ENCODE data around the gene RTL9.
"Not testable (repeated sequence)": the region's sequence is repeated elsewhere in the genome, so short reads cannot be mapped to it uniquely, and the experiment has no call there.

Gene RTL9

DNA sequence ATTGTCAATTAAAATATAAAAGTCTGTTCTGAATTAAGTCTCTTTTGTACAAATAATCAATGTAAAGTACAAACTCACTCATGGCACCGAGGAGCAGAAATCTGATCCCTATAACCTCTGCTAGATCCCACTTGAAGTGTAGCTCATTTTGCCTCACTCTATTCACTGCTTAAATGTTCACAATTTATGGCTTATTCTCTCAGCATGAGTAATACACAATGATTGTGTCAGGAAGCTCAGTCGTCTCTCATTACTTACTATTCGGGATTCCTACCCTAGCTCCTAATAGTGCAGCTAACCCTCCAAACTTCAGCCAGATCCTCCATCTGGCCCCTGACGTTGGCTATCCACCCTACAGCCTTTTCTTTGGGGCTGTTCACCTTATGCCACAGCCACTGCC lies 36.0 kb upstream of the RTL9 start:
- no peaks in the 10 kb centered on the region for H3K27me3 Mint-ChIP-seq
- H3K36me3 Mint-ChIP-seq = no peaks in the 10 kb centered on the region
- peaks cover 4% of the 10 kb centered on the region for H3K4me1 Mint-ChIP-seq
- no peak overlapping the region for H3K4me3 Mint-ChIP-seq
- no peak overlapping the region for H3K27ac Mint-ChIP-seq
- no peak for ATAC-seq (ENCODE audit: low read depth)
- DNase-seq (ENCODE audit: low spot score in 2 of 2) = no peak
- H3K9me3 Mint-ChIP-seq = peaks cover 2% of the 10 kb centered on the region

DNA sequence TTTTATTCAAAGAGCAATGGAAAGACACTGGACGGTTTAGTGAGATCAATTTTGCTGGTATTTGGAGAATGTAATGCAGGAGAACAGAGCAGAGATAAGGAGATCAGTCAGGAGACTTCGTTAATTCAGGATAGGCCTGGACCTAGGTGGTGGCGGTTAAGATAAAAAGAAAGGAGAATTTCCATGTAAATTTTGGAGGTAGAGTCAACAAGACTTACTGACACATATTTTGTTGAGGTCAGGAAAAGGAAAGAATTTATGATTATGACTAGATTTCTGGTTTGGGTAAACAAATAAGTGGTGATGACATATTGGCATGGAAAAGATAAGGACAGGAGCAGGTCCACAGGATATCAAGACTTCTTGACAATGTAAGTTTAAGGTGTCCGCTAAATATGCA lies 31.9 kb upstream of the RTL9 start:
- Mint-ChIP-seq H3K27ac (no peak overlapping the region), H3K36me3 (no peaks in the 10 kb centered on the region), H3K4me3 (no peak overlapping the region), H3K9me3 (peaks cover 2% of the 10 kb centered on the region), H3K27me3 (no peaks in the 10 kb centered on the region), H3K4me1 (peaks cover 4% of the 10 kb centered on the region)
- ATAC-seq (ENCODE audit: low read depth) (no peak), DNase-seq (ENCODE audit: low spot score in 2 of 2) (no peak)

DNA sequence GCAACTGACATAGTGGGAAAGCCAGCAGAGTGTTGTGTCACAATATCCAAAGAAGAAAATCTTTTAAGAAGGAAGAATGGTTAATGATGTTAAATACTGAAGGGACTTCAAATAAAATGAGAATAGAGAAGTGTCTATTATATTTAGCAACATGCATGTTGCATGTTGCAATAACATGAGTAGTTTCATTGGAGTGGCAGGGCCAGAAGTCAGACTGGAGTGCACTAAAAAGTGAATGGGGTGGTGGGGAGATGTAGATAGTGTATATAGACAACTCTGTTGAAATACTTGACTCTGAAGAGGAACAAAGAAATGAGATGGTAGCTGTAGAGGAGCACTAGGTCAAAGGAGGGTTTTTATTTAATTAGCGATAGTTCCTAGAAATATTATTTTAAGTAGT lies 31.3 kb upstream of the RTL9 start:
- no peaks in the 10 kb centered on the region for H3K27me3 Mint-ChIP-seq
- H3K36me3 Mint-ChIP-seq = no peaks in the 10 kb centered on the region
- no peak for ATAC-seq (ENCODE audit: low read depth)
- H3K9me3 Mint-ChIP-seq = peaks cover 2% of the 10 kb centered on the region
- DNase-seq (ENCODE audit: low spot score in 2 of 2) = no peak
- no peaks in the 10 kb centered on the region for H3K4me1 Mint-ChIP-seq
- no peak overlapping the region for H3K27ac Mint-ChIP-seq
- no peak overlapping the region for H3K4me3 Mint-ChIP-seq

DNA sequence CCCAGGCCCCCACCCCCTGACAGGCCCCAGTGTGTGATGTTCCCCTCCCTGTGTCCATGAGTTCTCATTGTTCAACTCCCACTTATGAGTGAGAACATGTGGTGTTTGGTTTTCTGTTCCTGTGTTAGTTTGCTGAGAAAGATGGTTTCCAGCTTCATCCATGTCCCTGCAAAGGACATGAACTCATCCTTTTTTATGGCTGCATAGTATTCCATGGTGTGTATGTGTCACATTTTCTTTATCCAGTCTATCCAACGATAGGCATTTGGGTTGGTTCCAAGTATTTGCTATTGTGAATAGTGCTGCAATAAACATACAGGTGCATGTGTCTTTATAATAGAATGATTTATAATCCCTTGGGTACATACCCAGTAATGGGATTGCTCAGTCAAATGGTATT lies 30.0 kb upstream of the RTL9 start:
- not testable (repeated sequence) for DNase-seq (ENCODE audit: low spot score in 2 of 2); H3K27me3 Mint-ChIP-seq; H3K27ac Mint-ChIP-seq; H3K4me1 Mint-ChIP-seq; ATAC-seq (ENCODE audit: low read depth); H3K9me3 Mint-ChIP-seq; H3K36me3 Mint-ChIP-seq; H3K4me3 Mint-ChIP-seq

DNA sequence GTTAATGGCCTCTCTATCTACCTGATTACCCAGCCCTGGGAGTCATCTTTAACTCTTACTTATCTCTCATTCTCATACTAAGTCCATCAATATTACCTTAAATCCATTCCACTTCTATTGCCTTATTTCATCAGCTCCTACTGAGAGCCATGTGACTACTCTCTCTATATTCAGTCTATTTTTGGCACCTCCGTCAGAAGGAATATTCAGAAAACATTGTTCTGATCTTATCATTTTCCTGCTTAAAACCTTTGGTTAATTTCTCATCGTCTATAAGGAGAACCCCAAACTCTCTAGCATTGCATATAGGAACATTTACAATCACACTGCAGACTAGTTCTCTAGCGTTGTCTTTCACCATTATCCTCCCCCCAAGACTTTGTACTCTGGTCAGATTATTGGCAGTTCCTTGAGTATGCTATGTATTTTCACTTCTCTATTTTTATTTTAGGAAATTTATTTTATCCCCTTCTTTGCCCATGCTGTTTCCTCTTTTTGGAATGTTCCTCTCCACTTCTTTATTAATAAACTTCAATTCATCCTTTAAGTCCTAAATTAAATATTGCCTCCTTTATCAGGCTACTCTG lies 27.1 kb upstream of the RTL9 start:
- ATAC-seq (ENCODE audit: low read depth) (no peak), DNase-seq (ENCODE audit: low spot score in 2 of 2) (no peak)
- H3K27me3 Mint-ChIP-seq = no peaks in the 10 kb centered on the region
- no peak overlapping the region for H3K27ac Mint-ChIP-seq
- H3K9me3 Mint-ChIP-seq = no peaks in the 10 kb centered on the region
- no peaks in the 10 kb centered on the region for H3K4me1 Mint-ChIP-seq
- H3K36me3 Mint-ChIP-seq = no peaks in the 10 kb centered on the region
- H3K4me3 Mint-ChIP-seq = no peak overlapping the region

DNA sequence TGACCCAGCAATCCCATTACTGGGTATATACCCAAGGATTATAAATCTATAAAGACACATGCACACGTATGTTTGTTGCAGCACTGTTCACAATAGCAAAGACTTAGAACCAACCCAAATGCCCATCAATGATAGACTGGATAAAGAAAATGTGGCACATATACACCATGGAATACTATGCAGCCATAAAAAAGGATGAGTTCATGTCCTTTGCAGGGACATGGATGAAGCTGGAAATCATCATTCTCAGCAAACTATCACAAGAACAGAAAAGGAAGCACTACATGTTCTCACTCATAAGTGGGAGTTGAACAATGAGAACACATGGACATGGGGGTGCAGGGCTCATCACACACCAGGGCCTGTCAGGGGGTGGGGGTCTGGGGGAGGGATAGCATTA lies 25.2 kb upstream of the RTL9 start:
- H3K27me3 Mint-ChIP-seq; H3K4me3 Mint-ChIP-seq; ATAC-seq (ENCODE audit: low read depth): not testable (repeated sequence)

DNA sequence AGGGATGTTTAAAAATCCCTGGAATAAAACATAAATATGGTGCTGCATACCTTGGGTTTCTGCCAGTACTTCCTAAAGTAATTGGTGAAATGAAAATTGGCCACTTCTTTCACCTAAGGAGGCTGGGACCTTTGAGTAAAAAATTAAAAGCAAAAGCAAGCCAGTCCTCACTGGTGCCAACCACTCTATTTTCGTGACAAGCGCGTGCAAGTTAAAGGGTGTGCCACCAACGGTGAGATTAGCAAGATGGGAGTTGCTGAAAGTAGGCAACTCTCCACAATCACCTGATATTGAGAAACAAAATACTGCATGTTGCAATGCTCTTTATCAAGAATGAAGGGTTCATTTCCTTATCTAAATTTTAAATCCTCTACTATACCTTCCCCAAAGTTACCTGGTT lies 19.7 kb upstream of the RTL9 start:
- H3K9me3 Mint-ChIP-seq = no peaks in the 10 kb centered on the region
- H3K27ac Mint-ChIP-seq = no peak overlapping the region
- no peaks in the 10 kb centered on the region for H3K4me1 Mint-ChIP-seq
- no peak for DNase-seq (ENCODE audit: low spot score in 2 of 2)
- no peak overlapping the region for H3K4me3 Mint-ChIP-seq
- no peaks in the 10 kb centered on the region for H3K36me3 Mint-ChIP-seq
- no peak for ATAC-seq (ENCODE audit: low read depth)
- H3K27me3 Mint-ChIP-seq = no peaks in the 10 kb centered on the region

More for the DNA sequence above, 25.2 kb upstream of the RTL9 start:
- DNase-seq (ENCODE audit: low spot score in 2 of 2); H3K4me1 Mint-ChIP-seq; H3K9me3 Mint-ChIP-seq; H3K27ac Mint-ChIP-seq; H3K36me3 Mint-ChIP-seq: not testable (repeated sequence)

DNA sequence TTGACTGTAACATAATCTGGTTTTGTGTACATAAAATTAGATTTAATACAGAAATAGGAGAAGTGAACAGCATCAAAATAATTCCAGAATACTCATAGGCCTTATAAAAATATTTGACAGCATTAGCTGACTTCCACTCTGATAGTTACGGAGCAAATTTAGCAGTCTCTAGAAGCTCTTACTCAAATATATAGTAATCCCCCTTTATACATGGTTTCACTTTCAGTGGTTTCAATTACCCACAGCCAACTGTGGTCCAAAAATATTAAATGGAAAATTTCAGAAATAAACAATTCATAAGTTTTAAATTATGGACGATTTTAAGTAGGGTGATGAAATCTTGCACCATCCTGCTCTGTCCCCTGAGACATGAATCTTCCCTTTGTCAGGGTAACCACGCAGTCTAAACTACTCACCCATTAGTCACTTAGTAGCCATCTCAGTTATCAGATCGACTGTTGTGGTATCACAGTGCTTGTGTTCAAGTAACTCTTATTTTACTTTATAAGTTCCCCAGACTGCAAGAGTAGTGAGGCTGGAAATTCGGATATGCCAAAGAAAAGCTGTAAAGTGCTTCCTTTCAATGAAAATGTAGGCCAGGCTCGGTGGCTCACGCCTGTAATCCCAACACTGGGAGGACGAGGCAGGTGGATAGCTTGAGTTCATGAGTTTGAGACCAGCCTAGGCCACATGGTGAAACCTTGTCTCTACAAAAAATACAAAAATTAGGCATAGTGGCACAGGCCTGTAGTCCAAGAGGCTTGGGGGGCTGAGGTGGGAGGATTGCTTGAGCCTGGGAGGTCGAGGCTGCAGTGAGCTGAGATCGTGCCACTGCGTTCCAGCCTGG lies 17.2 kb upstream of the RTL9 start:
- DNase-seq (ENCODE audit: low spot score in 2 of 2) = no peak
- no peaks in the 10 kb centered on the region for H3K27me3 Mint-ChIP-seq
- no peaks in the 10 kb centered on the region for H3K4me1 Mint-ChIP-seq
- no peak for ATAC-seq (ENCODE audit: low read depth)
- no peak overlapping the region for H3K27ac Mint-ChIP-seq
- H3K4me3 Mint-ChIP-seq = no peak overlapping the region
- no peaks in the 10 kb centered on the region for H3K9me3 Mint-ChIP-seq
- H3K36me3 Mint-ChIP-seq = no peaks in the 10 kb centered on the region

DNA sequence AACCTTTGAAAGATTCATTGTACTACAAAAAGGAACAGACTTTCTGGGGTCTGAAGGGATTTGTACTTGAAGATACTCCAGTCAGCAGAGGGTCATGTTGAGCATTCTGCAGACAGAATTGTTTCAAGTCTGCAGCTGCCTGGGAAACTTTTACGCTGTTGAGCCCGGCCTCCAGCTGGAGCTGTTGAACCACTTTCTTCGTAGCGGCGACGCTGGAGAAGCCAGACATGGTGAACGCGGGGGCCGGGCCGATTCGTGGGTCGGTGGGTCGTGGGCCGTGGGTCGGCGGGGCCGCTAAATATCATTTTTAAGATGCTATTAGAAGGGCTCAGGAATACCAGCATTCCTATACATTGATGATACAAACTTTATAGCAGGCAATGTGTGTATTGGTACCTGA lies 12.0 kb upstream of the RTL9 start:
- no peak overlapping the region for H3K4me3 Mint-ChIP-seq
- no peaks in the 10 kb centered on the region for H3K27me3 Mint-ChIP-seq
- H3K9me3 Mint-ChIP-seq = no peaks in the 10 kb centered on the region
- H3K27ac Mint-ChIP-seq = no peak overlapping the region
- ATAC-seq (ENCODE audit: low read depth) = no peak
- no peaks in the 10 kb centered on the region for H3K4me1 Mint-ChIP-seq
- no peak for DNase-seq (ENCODE audit: low spot score in 2 of 2)
- H3K36me3 Mint-ChIP-seq = no peaks in the 10 kb centered on the region

DNA sequence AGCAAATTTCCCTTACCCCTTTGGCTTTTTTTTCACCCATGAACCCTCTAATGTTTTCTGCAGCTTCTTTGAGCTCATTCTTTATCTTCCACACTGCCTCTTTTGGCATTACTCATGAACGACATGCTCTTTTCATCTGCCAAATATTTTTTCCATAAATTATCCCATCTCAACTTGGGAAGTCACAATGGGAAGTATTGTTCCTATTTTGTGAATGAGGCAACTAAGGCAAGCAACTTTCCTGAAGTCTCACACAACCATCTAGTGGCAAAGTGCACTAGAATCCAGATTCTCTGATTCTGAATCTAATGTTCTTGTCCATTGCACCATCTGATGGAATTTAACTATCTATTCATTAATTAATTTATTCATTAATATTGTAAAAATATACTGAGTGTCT lies 625 bp downstream of the RTL9 start:
- DNase-seq (ENCODE audit: low spot score in 2 of 2) (no peak), ATAC-seq (ENCODE audit: low read depth) (no peak)
- peaks cover 2% of the 10 kb centered on the region for H3K27me3 Mint-ChIP-seq
- no peaks in the 10 kb centered on the region for H3K9me3 Mint-ChIP-seq
- no peak overlapping the region for H3K4me3 Mint-ChIP-seq
- H3K36me3 Mint-ChIP-seq = no peaks in the 10 kb centered on the region
- H3K4me1 Mint-ChIP-seq = no peaks in the 10 kb centered on the region
- H3K27ac Mint-ChIP-seq = no peak overlapping the region

DNA sequence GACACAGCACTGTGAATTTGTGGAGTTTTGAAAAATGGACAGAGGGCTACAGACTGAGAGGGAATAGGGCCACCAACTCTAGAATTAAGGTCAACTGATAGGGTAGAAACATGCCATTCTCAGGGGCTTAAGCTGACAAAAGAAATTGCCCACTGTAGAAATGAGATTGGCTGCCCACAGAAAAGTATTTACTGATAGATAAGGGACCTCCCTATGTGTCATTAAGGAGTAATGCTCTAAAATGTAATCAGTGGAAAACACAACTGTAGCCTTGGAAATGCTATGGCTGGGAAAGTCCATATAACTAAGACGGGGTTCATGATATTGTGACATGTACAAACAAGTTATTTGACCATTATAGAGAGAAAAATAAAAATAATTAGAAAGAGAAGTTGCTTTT lies 4.6 kb downstream of the RTL9 start:
- no peak for ATAC-seq (ENCODE audit: low read depth)
- Mint-ChIP-seq H3K36me3 (no peaks in the 10 kb centered on the region), H3K4me1 (no peaks in the 10 kb centered on the region), H3K27ac (no peak overlapping the region), H3K4me3 (no peak overlapping the region), H3K27me3 (no peaks in the 10 kb centered on the region), H3K9me3 (no peaks in the 10 kb centered on the region)
- no peak for DNase-seq (ENCODE audit: low spot score in 2 of 2)

DNA sequence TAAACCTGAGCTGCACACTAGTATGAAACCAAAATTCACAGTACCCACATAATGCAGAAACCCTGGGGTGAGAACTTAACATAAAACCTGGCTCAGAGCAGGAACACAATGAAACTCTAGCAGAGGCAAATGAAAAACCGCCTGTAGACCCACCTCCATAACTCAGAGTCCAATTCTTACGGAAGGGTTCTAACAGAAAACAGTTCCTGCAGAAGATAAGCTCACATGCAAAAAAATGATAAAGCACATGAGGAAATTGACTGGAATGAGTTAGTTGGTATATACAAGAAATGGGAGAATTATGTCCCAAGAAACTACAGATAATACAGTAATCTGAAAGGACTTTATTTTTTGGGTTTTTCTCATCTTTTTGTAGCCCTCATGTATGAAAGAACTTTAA lies 14.7 kb downstream of the RTL9 start:
- ATAC-seq (ENCODE audit: low read depth) (no peak), DNase-seq (ENCODE audit: low spot score in 2 of 2) (no peak)
- Mint-ChIP-seq H3K4me3 (no peak overlapping the region), H3K9me3 (no peaks in the 10 kb centered on the region), H3K27me3 (peaks cover 6% of the 10 kb centered on the region), H3K4me1 (no peaks in the 10 kb centered on the region), H3K36me3 (no peaks in the 10 kb centered on the region), H3K27ac (no peak overlapping the region)

DNA sequence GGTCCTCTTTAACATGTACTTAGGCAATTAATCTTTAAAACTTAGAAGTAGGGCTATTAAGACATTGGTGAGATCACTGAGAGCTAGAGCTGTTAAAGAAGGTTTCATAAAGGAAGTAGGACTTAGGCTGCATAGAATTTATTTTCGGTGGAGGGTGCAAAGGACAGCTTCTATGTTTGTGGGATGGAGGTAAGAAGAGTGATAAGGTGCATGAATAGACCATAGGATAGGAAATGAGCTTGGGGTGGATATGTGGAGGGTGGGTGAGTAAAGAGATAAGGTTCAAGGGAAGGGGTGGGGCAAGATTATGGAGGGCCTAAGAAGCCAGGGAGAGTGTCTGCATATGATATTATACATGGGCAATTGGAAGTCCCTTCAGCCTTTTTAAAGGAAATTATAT lies 15.9 kb downstream of the RTL9 start:
- no peak for ATAC-seq (ENCODE audit: low read depth)
- H3K4me1 Mint-ChIP-seq = no peaks in the 10 kb centered on the region
- no peak for DNase-seq (ENCODE audit: low spot score in 2 of 2)
- H3K27me3 Mint-ChIP-seq = peaks cover 6% of the 10 kb centered on the region
- no peaks in the 10 kb centered on the region for H3K9me3 Mint-ChIP-seq
- H3K27ac Mint-ChIP-seq = no peak overlapping the region
- no peaks in the 10 kb centered on the region for H3K36me3 Mint-ChIP-seq
- H3K4me3 Mint-ChIP-seq = no peak overlapping the region

DNA sequence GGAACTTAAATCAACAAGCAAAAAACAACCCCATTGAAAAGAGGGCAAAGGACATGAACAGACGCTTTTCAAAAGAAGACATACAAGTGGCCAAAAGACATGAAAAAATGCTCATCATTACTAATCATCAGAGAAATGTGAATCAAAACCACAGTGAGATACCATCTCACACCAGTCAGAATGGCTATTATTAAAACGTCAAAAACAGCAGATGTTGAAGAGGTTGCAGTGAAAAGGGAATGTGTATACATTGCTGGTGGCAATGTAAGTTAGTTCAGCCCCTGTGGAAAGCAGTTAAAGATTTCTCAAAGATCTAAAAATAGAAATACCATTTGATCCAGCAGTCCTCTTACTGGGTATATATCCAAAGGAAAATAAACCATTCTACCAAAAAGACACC lies 22.6 kb downstream of the RTL9 start:
- H3K4me1 Mint-ChIP-seq = no peaks in the 10 kb centered on the region
- no peak overlapping the region for H3K4me3 Mint-ChIP-seq
- peaks cover 2% of the 10 kb centered on the region for H3K27me3 Mint-ChIP-seq
- no peaks in the 10 kb centered on the region for H3K9me3 Mint-ChIP-seq
- no peak overlapping the region for H3K27ac Mint-ChIP-seq
- DNase-seq (ENCODE audit: low spot score in 2 of 2) = no peak
- no peaks in the 10 kb centered on the region for H3K36me3 Mint-ChIP-seq
- no peak for ATAC-seq (ENCODE audit: low read depth)

DNA sequence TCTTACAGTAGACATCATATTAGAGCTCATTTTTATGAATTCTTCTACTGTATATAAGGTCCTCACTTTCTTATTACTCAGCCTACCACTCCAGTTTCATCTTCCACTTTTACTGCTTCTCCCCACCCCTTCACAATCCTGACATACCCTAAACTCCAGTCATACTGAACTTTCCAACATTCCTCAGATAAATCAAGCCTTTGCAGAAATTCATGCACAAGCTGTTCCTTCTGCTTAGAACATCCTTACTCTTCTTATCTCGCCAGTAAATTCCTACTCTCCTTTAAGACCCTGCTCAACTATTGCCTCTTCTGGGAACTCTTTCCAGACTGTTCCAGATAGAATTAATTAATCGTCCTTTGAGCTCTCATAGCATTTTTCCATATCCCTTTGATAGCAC lies 24.8 kb downstream of the RTL9 start:
- DNase-seq (ENCODE audit: low spot score in 2 of 2) (no peak), ATAC-seq (ENCODE audit: low read depth) (no peak)
- H3K27me3 Mint-ChIP-seq = peaks cover 2% of the 10 kb centered on the region
- H3K4me3 Mint-ChIP-seq = no peak overlapping the region
- no peaks in the 10 kb centered on the region for H3K36me3 Mint-ChIP-seq
- H3K4me1 Mint-ChIP-seq = no peaks in the 10 kb centered on the region
- H3K27ac Mint-ChIP-seq = no peak overlapping the region
- H3K9me3 Mint-ChIP-seq = no peaks in the 10 kb centered on the region

Data from memory B cell (primary cell).